Measurements from ENCODE around the gene NFE2L1. TPM values are rescaled to one million over a fixed set of nuclear protein-coding genes. Genes with fewer than 3 reads are reported as not detected.

The NFE2L1 gene
- total and polyA plus RNA-seq, 2 of the 8 experiments (the other 6 are each of a cell fraction or from before 2014, with no cell fraction given) = 140 to 143 TPM

DNA sequence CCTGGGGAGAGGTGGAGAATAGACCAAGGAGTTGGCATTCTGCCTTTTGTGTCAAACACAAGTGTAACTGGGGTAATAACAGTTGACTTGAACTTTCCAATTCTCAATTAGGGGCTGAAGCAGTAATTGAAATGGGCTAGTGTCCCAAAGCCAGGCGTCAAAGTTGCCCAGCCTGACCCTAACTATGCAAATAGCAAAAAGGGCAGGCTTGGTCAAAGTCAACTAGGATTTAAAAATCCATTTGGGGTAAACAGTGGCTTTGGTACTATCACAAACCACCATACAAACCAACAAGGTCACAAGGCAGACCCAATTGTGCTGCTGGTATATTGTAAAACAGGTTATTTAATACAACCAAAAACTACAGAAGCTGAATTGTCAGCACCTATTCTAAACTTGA, 18.0 kb downstream of the NFE2L1 start:
- H3K14ac ChIP-seq (ENCODE audit: insufficient read length) = no peak overlapping the region
- no peaks in the 10 kb centered on the region for H3K27me3 ChIP-seq (replicated peaks in 1 of 4; ENCODE audit: control insufficient read depth in 3 of 4, extremely low read depth in 1 of 4, insufficient read depth in 3 of 4, low read length in 3 of 4)
- H3K27ac ChIP-seq (ENCODE audit: low read depth, low read length) = no peak overlapping the region
- 70% methylated on average over 1 of the region's 1 CpG; no CpG with 5 or more reads in 1 of the 2 experiments for WGBS, 2 experiments (ENCODE audit: extremely low coverage in 1 of 2, insufficient coverage in 1 of 2, insufficient read length in 1 of 2, insufficient replicate concordance in 2 of 2, low coverage in 1 of 2, low lambda C conversion rate in 2 of 2, missing lambda C conversion rate in 1 of 2)
- no peak overlapping the region for H2AK5ac ChIP-seq (ENCODE audit: low read depth, low read length)
- no peak overlapping the region for H3K9ac ChIP-seq (replicated peaks in 1 of 4; ENCODE audit: extremely low read depth in 1 of 4, low read depth in 3 of 4, low read length in 3 of 4)
- ChIA-PET POLR2A (ENCODE audit: partially characterized antibody) (interaction anchor here (0.6 to 41.8 kb wide), 8 partner anchors 10 to 868 kb away, joined by 3 to 1227 read pairs (median 8); partner anchors contain the start of genes CBX1, COPZ2 and NFE2L1), CTCF (ENCODE audit: partially characterized antibody) (interaction anchor here (0.5 to 14.5 kb wide), 21 partner anchors 9 to 69 kb away, joined by 3 to 203 read pairs (median 4); partner anchors contain the start of gene NFE2L1)
- H3K23me2 ChIP-seq (ENCODE audit: low read depth, low read length) = no peaks in the 10 kb centered on the region
- no peak overlapping the region for H2BK5ac ChIP-seq (ENCODE audit: low read depth, low read length)
- peaks cover 9 to 24% of the 10 kb centered on the region in 2 experiments for H4K20me1 ChIP-seq (replicated peaks in 1 of 2; ENCODE audit: control insufficient read depth in 1 of 2, insufficient read depth in 2 of 2, low read length in 2 of 2)
- peaks cover 6 to 62% (median 29%) of the 10 kb centered on the region in 4 experiments for H3K36me3 ChIP-seq (ENCODE audit: control insufficient read depth in 2 of 4, insufficient read depth in 4 of 4, low read length in 3 of 4)
- H2BK20ac ChIP-seq (ENCODE audit: low read length) = no peak overlapping the region
- H3K56ac ChIP-seq (replicated peaks; ENCODE audit: insufficient read length, low read depth, low read length) = no peak overlapping the region
- no peak overlapping the region; a peak in 1 of 4 replicates for H3K4me2 ChIP-seq (ENCODE audit: insufficient read depth in 1 of 2, low read depth in 2 of 2, low read length in 2 of 2)
- H4K5ac ChIP-seq (ENCODE audit: insufficient read length, low read depth, low read length) = no peak overlapping the region
- H3K4ac ChIP-seq (replicated peaks; ENCODE audit: insufficient read length, low read depth, low read length) = no peak overlapping the region
- H3K4me3 ChIP-seq (ENCODE audit: extremely low read depth in 1 of 4, insufficient read depth in 2 of 4, low read depth in 3 of 4, low read length in 4 of 4) = no peak overlapping the region
- no peak for TF ChIP-seq EZH2 (IDR thresholded peaks at IDR 0.05; ENCODE audit: low read depth, low read length, severe bottlenecking)
- H3K9me3 ChIP-seq (ENCODE audit: insufficient read depth in 2 of 2, low read depth in 1 of 2, low read length in 1 of 2) = no peaks in the 10 kb centered on the region
- no peak overlapping the region for H4K8ac ChIP-seq (ENCODE audit: extremely low read depth, insufficient read depth, low read length)
- FAIRE-seq = no peak
- H3K79me1 ChIP-seq (ENCODE audit: low read depth, low read length) = peaks cover 3% of the 10 kb centered on the region; the same call in 1 of the 2 replicates
- no peak overlapping the region for H2BK120ac ChIP-seq (replicated peaks; ENCODE audit: low read depth, low read length)
- H2BK15ac ChIP-seq (ENCODE audit: low read length) = no peak overlapping the region
- H4K91ac ChIP-seq (replicated peaks; ENCODE audit: insufficient read length, low read length) = no peak overlapping the region
- no peak overlapping the region for H3K23ac ChIP-seq (ENCODE audit: insufficient read length)
- no peaks in the 10 kb centered on the region; a peak in 1 of 4 replicates for H3K79me2 ChIP-seq (ENCODE audit: control insufficient read depth in 1 of 2, insufficient read depth in 2 of 2, low read length in 2 of 2)
- H3K18ac ChIP-seq (ENCODE audit: extremely low read depth, low read length) = no peak overlapping the region
- no peak overlapping the region for H2BK12ac ChIP-seq (ENCODE audit: low read depth, low read length)
- no peak overlapping the region for H2AFZ ChIP-seq (ENCODE audit: low read length)
- DNase-seq (ENCODE audit: low read depth in 1 of 2, low spot score in 2 of 2) = no peak
- peaks cover 0 to 2% (median 0%) of the 10 kb centered on the region in 4 experiments; a peak in 1 of 7 replicates for H3K4me1 ChIP-seq (replicated peaks in 1 of 4; ENCODE audit: control insufficient read depth in 3 of 4, insufficient read depth in 4 of 4, low read length in 3 of 4)

All from H1 (cell line).